Naive B cell (primary cell): ENCODE results near the gene LDLRAD4. TPM values are rescaled to one million over a fixed set of nuclear protein-coding genes. Genes with fewer than 3 reads are reported as not detected.
A peak's percentile ranks its signal among the peaks of the same experiment; 100 is the strongest.

ENCODE experiments used
- ATAC-seq, 2 donors: fragments of 150-1000 bp; cut with Tn5 transposase; 2 replicates each; pipeline ENCODE4 v1.10.0; 2021; ENCODE audit warnings: low read depth in 2 of 2, mild to moderate bottlenecking in 2 of 2, moderate library complexity in 2 of 2
- DNase-seq: peaks from one replicate; pipeline ENCODE4 v3.0.0; 2022
- H3K27ac Mint-ChIP-seq, 6 donors: one replicate each; pipeline ENCODE4 v1.8.0; 2020 to 2022; ENCODE audit warnings: mild to moderate bottlenecking in 6 of 6, mixed read lengths in 6 of 6, moderate library complexity in 5 of 6, inconsistent platforms in 2 of 6
- H3K27me3 Mint-ChIP-seq, 3 donors: one replicate each; pipeline ENCODE4 v1.8.0; 2021 to 2022; ENCODE audit warnings: mixed read lengths in 3 of 3, mild to moderate bottlenecking in 1 of 3
- H3K36me3 Mint-ChIP-seq, 2 donors: one replicate each; pipeline ENCODE4 v1.8.0; 2020 to 2022; ENCODE audit warnings: mixed read lengths in 2 of 2, inconsistent platforms in 1 of 2, mild to moderate bottlenecking in 1 of 2
- H3K4me1 Mint-ChIP-seq, 3 donors: one replicate each; pipeline ENCODE4 v1.8.0; 2020 to 2022; ENCODE audit warnings: mixed read lengths in 3 of 3, inconsistent platforms in 1 of 3, mild to moderate bottlenecking in 1 of 3, moderate library complexity in 1 of 3
- H3K4me3 Mint-ChIP-seq, 8 donors: one replicate each; pipeline ENCODE4 v1.8.0; 2020 to 2022; ENCODE audit warnings: mild to moderate bottlenecking in 8 of 8, mixed read lengths in 8 of 8, moderate library complexity in 8 of 8, inconsistent platforms in 2 of 8
- H3K9me3 Mint-ChIP-seq, 7 donors: one replicate each; pipeline ENCODE4 v1.8.0; 2020 to 2022; ENCODE audit warnings: mixed read lengths in 7 of 7, mild to moderate bottlenecking in 5 of 7, inconsistent platforms in 2 of 7, moderate library complexity in 1 of 7
- polyA plus RNA-seq, 6 donors: library from polyadenylated mRNA; unstranded; fragments of 300-500 nt; fragmentation: Illumina TruSeq; gene quantifications; one replicate each; pipeline ENCODE4 v1.2.3, GENCODE V29; 2021; ENCODE audit warnings: low read depth in 6 of 6

The LDLRAD4 gene
- polyA plus RNA-seq, 6 donors from 2014 or later, result 6.4 to 16.1 (median 9.2) TPM

DNA sequence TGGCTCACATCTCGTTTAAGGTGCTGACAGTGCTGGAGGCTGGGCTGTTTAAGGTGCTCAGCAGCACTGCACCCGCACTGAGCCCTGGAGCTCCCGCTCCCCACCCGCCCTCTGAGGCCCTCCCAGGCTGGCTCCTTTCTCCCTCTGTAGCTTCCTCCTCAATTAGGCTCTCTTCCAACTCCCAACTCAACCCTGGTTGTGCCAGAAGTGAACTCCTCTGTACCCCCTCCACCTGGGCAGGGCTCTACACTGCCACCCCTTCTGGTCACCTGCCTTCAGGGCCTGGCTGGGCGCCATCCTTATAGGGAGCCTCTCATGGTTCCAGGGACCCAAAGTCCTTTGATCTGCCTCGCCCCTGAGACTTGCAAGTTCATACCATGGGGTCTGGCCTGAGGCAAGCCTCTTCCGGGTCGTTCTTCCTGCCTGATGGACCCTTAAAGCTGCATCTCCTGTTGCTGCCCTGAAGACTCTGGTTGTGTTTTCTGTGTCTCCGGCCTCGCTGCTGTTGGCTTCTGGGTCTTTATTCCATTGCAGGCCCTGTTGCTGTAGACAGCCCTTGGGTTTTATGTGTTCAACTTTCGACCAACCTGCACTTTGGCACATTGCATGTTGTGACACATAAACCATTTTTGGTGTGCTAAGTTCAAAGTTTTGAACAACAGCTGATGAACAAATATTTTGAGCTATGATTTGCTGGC is 199.6 kb downstream of the LDLRAD4 start:
- Mint-ChIP-seq H3K27ac (peak overlapping the region in 2 of 6 donors; percentile 62 to 86), H3K4me1 (peaks cover 4 to 10% (median 9%) of the 10 kb centered on the region in 3 donors), H3K9me3 (peaks cover 0 to 1% (median 0%) of the 10 kb centered on the region in 7 donors)

DNA sequence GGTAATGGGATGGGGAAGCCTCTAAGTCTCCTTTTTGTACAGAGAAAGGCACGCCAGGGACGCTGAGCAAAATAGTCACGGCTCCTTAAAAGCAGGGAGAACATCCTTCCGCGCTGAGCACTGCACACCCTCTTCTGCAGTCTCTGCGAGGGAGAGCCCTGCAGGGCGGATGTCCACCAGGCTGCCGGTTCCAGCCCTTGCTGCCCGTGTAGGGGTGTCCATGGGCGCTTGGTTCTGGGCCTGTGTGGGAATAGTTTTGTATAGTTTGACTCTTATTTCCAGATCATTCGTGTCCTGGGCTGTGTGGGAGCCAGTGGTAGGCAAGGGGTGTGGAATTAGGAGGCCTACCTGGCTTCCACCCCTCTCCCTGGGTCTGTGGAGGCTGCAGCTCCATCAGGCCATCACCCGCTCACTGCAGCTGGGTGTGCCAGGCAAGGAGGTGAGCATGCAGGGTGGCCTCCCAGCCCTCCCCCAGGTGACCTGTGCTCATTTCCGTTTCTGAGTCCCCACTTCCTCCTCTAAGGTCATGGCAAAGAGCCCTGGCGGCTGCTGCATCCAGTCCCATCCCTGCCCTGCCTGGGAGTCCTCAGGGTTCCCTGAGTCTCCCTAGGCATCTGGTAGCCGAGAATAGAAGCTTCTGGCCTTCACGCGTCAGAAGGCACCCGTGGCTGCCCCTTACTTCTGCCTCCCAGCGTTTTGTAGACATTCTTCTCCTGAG is 202.6 kb downstream of the LDLRAD4 start:
- Mint-ChIP-seq H3K27ac (no peak overlapping the region), H3K36me3 (no peaks in the 10 kb centered on the region), H3K4me3 (no peak overlapping the region), H3K4me1 (peaks cover 4 to 10% (median 9%) of the 10 kb centered on the region in 3 donors), H3K9me3 (no peaks in the 10 kb centered on the region), H3K27me3 (no peaks in the 10 kb centered on the region)
- DNase-seq (no peak), ATAC-seq (no peak)

More for the DNA sequence above, 199.6 kb downstream of the LDLRAD4 start:
- DNase-seq (no peak), ATAC-seq (no peak)
- H3K4me3 Mint-ChIP-seq, result no peak overlapping the region
- H3K27me3 Mint-ChIP-seq, result no peaks in the 10 kb centered on the region
- H3K36me3 Mint-ChIP-seq, result no peaks in the 10 kb centered on the region

DNA sequence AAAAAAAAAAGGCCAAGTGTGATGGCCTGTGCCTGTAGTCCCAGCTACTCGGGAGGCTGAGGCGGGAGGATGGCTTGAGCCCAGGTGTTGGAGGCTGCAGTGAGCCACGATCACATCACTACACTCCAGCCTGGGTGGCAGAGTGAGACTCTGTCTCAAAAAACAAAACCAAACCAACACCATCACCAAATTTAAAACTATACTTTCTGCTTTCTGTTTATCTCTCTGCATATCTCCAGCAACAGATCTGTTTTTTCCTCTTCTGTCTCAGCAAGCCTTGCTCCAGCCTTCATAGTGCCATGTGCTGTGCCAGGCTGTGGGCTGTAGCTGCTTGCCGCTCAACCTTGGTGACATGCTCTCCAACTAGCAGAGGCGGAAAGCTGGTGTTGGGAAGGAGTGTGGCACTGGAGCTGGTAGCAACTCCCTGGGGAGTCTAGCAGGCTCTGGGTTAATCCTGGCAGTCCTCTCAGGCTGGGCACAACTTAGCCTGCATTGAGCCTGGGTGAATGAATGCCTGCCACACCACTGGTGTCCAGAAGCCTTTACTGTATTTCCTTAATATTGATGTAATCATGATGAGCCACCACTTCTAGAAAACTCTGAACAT is 204.1 kb downstream of the LDLRAD4 start:
- H3K4me1 Mint-ChIP-seq, result peaks cover 4 to 6% (median 5%) of the 10 kb centered on the region in 3 donors
- peak overlapping the region in 1 of 6 donors; percentile 75 for H3K27ac Mint-ChIP-seq
- no peak overlapping the region for H3K4me3 Mint-ChIP-seq
- no peak for ATAC-seq
- H3K27me3 Mint-ChIP-seq, result peaks cover 0 to under 1% (median 0%) of the 10 kb centered on the region in 3 donors
- H3K9me3 Mint-ChIP-seq, result no peaks in the 10 kb centered on the region
- no peaks in the 10 kb centered on the region for H3K36me3 Mint-ChIP-seq
- DNase-seq, result no peak

DNA sequence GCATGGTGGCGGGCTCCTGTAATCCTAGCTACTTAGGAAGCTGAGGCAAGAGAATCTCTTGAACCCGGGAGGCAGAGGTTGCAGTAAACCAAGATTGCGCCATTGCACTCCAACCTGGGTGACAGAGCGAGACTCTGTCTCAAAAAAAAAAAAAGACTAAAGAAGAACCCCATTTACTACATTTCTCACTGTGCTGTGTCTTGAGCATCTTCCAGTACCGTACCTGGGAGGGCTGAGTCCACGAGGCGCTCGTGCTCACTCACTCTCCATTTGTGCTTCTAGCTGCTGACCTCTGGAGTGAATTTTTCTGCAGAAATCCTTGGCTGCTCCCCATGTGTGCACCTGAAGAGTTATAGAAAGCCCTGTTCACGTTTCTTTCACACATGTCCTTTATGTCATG is 204.8 kb downstream of the LDLRAD4 start:
- H3K4me3 Mint-ChIP-seq, result no peak overlapping the region
- ATAC-seq (no peak), DNase-seq (no peak)
- no peaks in the 10 kb centered on the region for H3K36me3 Mint-ChIP-seq
- peaks cover 4 to 6% (median 5%) of the 10 kb centered on the region in 3 donors for H3K4me1 Mint-ChIP-seq
- H3K27me3 Mint-ChIP-seq, result peaks cover 0 to 8% (median 0%) of the 10 kb centered on the region in 3 donors
- H3K9me3 Mint-ChIP-seq, result no peaks in the 10 kb centered on the region
- H3K27ac Mint-ChIP-seq, result no peak overlapping the region

DNA sequence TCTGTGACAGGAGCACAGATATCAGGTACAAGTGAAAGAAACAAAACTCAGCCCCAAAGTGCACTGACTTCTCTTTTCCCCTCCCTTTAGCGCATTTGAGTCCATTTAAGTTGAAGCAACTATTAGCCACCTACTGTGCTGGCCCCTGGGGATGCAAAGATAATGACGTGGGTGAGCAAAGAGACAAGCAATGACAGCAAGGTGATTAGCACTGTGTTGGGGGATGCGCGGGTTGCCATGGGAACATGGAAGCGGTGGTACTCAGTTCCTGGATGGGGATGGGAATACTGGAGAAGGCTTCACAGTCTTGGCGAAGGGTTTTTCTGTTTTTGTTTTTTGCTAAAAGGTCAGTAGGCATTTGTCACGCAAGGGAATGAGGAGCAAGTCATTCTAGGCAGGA is 205.8 kb downstream of the LDLRAD4 start:
- Mint-ChIP-seq H3K9me3 (no peaks in the 10 kb centered on the region), H3K27ac (peak overlapping the region in 1 of 6 donors; percentile 90), H3K36me3 (no peaks in the 10 kb centered on the region), H3K4me1 (peaks cover 4 to 6% (median 5%) of the 10 kb centered on the region in 3 donors), H3K27me3 (peaks cover 0 to 8% (median 0%) of the 10 kb centered on the region in 3 donors), H3K4me3 (no peak overlapping the region)
- ATAC-seq, result no peak
- no peak for DNase-seq

DNA sequence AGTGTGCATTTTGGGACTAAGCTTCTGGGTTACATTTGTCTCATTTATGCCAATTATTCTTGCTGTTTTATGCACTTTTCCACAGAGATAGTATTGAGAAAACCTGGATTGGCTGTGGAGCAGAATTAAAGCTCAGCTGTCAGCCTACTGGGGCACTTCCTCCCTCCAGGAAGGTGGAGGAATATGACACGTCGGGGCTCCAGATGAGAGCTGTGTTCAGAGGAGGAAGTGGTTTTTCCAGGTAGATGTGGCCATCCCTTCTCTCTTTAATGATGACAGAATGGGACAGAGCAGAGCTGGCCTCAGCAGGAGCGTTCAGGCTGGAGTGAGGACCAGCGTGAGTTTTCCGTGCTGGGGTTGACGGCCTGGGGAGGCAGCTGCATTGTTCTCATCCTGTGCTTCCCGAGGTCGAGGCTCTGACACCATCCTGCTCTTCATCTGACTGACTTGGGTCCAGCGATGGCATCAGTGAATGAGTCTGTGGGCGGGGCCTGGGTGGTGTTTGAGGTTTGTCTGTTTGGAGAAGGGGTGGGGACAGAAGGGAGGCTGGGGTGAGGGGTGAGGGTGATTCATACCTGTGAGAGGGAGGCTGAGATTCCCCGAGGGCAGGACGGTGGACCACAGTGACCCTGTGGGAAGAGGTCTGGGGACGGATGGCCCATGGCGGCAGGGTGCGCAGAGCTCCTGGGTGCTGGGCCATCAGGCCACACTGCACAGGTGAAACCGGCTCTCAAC is 207.0 kb downstream of the LDLRAD4 start:
- no peak overlapping the region for H3K4me3 Mint-ChIP-seq
- no peak for DNase-seq
- H3K27ac Mint-ChIP-seq, result no peak overlapping the region
- ATAC-seq, result no peak
- H3K9me3 Mint-ChIP-seq, result no peaks in the 10 kb centered on the region
- H3K4me1 Mint-ChIP-seq, result peaks cover 4 to 6% (median 5%) of the 10 kb centered on the region in 3 donors
- H3K36me3 Mint-ChIP-seq, result no peaks in the 10 kb centered on the region
- H3K27me3 Mint-ChIP-seq, result peaks cover 0 to 8% (median 0%) of the 10 kb centered on the region in 3 donors

DNA sequence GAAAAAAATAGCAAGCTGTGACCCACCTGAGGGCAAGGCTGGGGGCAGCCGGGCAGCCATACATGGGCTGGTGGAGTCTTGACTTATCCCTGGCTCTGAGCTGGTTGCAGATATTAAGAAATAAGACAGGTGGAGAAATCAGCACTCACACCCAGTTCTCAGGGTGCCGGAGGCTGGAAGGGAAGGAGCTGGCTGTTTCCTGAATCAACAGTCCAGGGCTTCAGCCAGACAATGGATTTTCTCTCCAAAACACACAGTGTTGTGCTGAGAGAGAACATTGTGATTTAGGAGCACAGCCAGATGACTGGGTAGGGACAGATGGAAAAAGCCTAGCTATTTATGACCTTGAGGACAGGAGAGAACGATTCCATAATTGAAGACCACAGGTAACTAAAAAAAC is 208.8 kb downstream of the LDLRAD4 start:
- ATAC-seq (no peak), DNase-seq (no peak)
- H3K27ac Mint-ChIP-seq, result peak overlapping the region in 1 of 6 donors; percentile 67
- peaks cover 0 to 8% (median 0%) of the 10 kb centered on the region in 3 donors for H3K27me3 Mint-ChIP-seq
- H3K4me1 Mint-ChIP-seq, result no peaks in the 10 kb centered on the region
- H3K9me3 Mint-ChIP-seq, result no peaks in the 10 kb centered on the region
- H3K36me3 Mint-ChIP-seq, result no peaks in the 10 kb centered on the region
- H3K4me3 Mint-ChIP-seq, result no peak overlapping the region

DNA sequence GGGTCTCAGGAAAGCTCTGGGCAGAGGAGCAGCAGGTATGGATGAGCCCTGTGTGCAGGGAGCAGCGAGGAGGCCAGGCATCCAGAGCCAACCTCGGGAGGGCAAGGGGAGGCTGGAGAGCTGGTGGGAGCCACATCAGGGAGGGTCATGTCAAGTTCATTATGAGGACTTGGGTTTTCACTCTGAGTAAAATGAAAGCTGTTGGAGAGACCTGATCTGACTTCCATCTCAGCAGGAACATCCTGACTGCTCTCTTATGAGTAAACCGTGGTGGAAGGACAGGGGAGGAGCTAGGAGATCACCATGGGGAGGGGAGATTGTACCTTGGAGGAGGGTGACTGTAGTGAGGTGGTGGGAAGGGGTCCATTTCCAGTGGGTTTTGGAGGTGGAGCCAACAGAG is 209.8 kb downstream of the LDLRAD4 start:
- Mint-ChIP-seq H3K9me3 (no peaks in the 10 kb centered on the region), H3K4me3 (no peak overlapping the region), H3K27ac (peak overlapping the region in 1 of 6 donors; percentile 34), H3K36me3 (no peaks in the 10 kb centered on the region), H3K27me3 (peaks cover 0 to 8% (median 0%) of the 10 kb centered on the region in 3 donors), H3K4me1 (no peaks in the 10 kb centered on the region)
- ATAC-seq (no peak), DNase-seq (no peak)

DNA sequence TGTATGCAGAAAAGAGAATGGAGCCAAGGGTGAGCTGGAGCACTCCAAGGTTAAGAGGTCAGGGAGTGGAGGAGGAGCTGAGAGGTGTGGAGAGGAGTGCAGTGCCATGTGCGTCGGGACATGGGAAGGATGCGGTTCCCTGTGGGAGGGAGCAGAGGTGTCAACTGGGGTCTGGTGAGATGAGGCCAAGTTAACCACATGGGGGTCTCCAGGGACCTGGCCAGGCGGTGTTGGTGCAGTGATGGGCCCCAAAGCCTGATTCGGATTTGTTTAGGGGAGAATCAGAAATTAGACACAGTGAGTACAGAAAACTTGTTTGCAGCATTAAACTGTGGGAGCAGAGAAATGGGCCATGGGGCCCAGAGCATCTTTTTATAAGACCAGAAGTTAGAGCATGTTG is 210.5 kb downstream of the LDLRAD4 start:
- no peaks in the 10 kb centered on the region for H3K4me1 Mint-ChIP-seq
- no peak for ATAC-seq
- no peak overlapping the region for H3K4me3 Mint-ChIP-seq

DNA sequence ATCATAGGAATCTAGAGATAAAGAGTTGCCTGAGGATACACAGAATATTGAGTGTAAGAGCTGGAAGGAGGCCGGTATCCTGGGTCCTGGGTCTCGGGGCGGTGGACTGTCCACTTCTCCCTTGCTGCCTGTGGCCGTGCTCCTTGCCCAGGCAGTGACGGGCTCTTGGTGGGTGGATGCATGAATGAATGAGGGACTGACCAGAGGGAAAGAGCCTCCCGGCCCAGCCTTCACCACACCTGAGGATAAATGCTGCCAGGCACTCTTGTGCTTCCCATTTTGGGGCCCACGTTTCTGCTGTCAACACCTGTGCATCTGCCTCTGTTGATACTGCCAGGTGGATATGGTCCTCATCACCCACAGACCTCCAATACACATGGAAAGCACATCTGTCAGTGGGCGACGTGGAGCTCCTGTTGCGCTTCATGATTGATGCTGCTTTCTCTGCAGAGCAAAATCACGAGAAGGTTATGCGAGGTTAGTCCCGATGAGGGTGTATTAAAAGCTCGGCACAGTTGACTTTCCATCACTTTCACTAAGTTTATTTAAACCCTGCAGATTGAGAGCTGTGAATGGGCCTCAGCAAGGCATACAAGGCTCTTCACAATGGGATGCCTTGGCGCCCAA is 211.4 kb downstream of the LDLRAD4 start:
- Mint-ChIP-seq H3K4me1 (no peaks in the 10 kb centered on the region), H3K27ac (no peak overlapping the region), H3K4me3 (peak overlapping the region in 1 of 8 donors; percentile 52), H3K36me3 (no peaks in the 10 kb centered on the region), H3K27me3 (peaks cover 0 to 8% (median 0%) of the 10 kb centered on the region in 3 donors), H3K9me3 (no peaks in the 10 kb centered on the region)
- DNase-seq, result no peak
- ATAC-seq, result no peak

More for the DNA sequence above, 210.5 kb downstream of the LDLRAD4 start:
- H3K36me3 Mint-ChIP-seq, result no peaks in the 10 kb centered on the region
- H3K27ac Mint-ChIP-seq, result peak overlapping the region in 1 of 6 donors; percentile 5
- H3K27me3 Mint-ChIP-seq, result peaks cover 0 to 8% (median 0%) of the 10 kb centered on the region in 3 donors
- H3K9me3 Mint-ChIP-seq, result no peaks in the 10 kb centered on the region
- no peak for DNase-seq

DNA sequence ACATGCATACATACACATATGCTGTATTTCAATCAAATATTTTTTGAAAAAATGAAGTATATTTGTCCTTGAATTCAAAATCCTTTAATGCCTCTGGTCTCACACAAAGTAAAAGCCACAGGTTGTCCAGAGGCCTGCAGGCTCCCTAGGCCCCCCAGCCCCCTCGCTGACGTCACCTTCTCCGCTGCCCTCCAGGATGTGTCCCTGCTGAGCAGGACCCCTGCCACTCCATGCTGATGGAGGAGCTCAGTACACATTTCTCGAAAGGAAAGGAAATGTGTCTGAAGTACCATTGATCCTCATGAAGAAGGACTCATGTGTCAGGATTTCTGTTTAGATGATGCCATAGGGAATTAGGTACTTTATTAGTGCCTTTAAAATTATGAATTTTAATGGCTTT is 212.1 kb downstream of the LDLRAD4 start:
- H3K27ac Mint-ChIP-seq, result no peak overlapping the region
- no peaks in the 10 kb centered on the region for H3K9me3 Mint-ChIP-seq
- H3K4me3 Mint-ChIP-seq, result no peak overlapping the region
- ATAC-seq (no peak), DNase-seq (no peak)
- H3K27me3 Mint-ChIP-seq, result peaks cover 0 to 8% (median 0%) of the 10 kb centered on the region in 3 donors
- H3K36me3 Mint-ChIP-seq, result no peaks in the 10 kb centered on the region
- H3K4me1 Mint-ChIP-seq, result peaks cover 0 to 2% (median 0%) of the 10 kb centered on the region in 3 donors

DNA sequence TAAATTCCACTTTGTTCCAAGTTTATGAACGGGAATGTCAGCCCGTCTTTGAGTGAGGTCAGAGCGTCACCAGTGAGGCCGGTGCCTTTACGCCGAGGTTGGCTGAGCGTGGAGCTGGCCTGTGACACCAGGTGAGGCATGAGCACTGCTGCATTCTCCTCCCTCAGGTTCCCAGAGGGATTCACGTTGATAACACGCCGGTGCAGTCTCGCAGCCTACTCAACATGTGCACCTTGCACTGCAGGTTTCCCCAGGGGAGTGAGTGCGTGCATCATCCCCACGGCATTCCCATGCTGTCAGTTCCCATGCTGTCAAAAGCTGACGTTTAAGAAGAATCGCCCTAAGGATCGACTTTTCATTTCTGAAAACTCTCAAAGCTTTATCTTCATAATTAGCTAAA is 213.3 kb downstream of the LDLRAD4 start:
- H3K4me3 Mint-ChIP-seq, result no peak overlapping the region
- no peak for DNase-seq
- H3K27me3 Mint-ChIP-seq, result peaks cover 0 to 8% (median 0%) of the 10 kb centered on the region in 3 donors
- H3K4me1 Mint-ChIP-seq, result peaks cover 0 to 12% (median 0%) of the 10 kb centered on the region in 3 donors
- H3K9me3 Mint-ChIP-seq, result no peaks in the 10 kb centered on the region
- no peak for ATAC-seq
- H3K36me3 Mint-ChIP-seq, result no peaks in the 10 kb centered on the region
- no peak overlapping the region for H3K27ac Mint-ChIP-seq

DNA sequence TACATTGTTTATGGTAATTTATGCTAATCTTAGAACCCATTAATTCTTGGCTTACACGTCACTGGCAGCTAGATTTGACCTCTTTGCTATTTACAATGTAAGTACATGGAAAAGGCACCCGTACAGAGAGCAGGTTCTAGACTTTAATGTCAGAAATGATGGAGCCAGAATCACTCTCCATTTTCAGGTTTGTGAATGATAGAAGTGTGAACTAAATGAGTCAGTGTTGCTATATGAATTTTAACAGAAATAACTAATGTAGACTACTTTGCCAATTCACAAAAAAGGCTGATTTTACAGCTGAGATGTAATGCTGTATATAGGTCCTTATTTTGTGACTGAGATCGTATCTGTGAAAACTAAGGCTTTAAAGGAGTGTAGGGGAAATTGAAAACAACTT is 214.6 kb downstream of the LDLRAD4 start:
- Mint-ChIP-seq H3K27me3 (peaks cover 0 to 2% (median 0%) of the 10 kb centered on the region in 3 donors), H3K36me3 (no peaks in the 10 kb centered on the region), H3K27ac (no peak overlapping the region), H3K4me3 (no peak overlapping the region), H3K9me3 (no peaks in the 10 kb centered on the region), H3K4me1 (peaks cover 7 to 21% (median 7%) of the 10 kb centered on the region in 3 donors)
- DNase-seq (no peak), ATAC-seq (no peak)
